Stimulated activated CD8-positive, alpha-beta memory T cell treated with anti-CD3 and anti-CD28 coated beads, Interleukin-12 subunit alpha, Interleukin-12 subunit beta, amount 100 ng/mL, for 4 hours (primary cell): Measurements from ENCODE around the gene PRR36.
"Not testable (repeated sequence)": the region's sequence is repeated elsewhere in the genome, so short reads cannot be mapped to it uniquely, and the experiment has no call there.

Source experiments
- DNase-seq: peaks from one replicate; pipeline ENCODE4 v3.0.0-alpha.2; 2020; ENCODE audit warnings: low read depth

The PRR36 gene

GRCh38 chr19:7859831-7860713 lies 14.1 kb downstream of the PRR36 start:
- DNase-seq = no peak

DNA sequence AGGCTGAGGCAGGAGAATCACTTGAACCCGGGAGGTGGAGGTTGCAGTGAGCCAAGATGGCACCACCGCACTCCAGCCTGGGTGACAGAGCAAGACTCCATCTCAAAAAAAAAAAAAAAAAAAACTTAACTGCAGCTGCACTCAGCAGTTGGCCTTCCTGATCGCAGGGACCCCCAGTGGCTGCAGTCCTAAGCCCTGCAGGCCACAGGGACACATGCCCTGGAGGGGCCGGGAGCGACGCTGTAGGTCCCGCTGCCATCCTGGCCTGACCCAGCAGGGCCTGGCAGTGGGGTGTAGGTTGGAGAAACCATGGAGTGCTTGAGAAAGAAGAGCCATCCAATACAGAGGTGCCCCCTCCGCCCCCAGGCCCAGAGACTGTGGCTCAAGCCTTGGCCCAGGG lies 15.1 kb downstream of the PRR36 start:
- DNase-seq = not testable (repeated sequence)

DNA sequence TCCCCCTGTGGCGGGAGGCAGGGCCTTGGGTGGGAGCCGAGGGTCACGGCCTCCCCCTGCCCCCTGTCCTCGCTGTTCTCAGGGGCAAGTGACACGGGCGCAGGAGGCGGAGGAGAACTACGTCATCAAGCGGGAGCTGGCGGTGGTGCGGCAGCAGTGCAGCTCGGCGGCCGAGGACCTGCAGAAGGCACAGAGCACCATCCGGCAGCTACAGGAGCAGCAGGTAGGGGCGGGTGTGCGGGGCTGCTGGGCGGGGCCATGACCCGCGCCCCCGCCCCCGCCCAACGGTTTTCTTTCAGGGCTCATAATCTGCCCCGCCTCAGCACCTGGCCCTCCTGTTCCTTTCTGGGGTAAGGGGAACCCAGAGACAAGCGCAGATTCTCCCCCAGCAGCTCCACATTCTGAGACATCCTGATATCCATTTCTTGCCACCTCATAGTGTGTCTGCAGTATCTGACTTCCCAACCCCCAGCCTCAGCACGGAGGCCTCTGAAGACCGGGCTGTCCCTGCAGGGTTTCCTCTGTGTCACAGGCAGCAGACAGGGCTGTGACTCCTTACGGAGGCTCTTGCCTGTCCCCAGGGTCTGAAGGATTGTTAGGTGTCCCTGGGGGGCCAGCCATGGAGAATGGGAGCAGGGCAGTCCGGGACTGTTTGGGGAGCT lies 15.9 kb downstream of the PRR36 start:
- DNase-seq = no peak

DNA sequence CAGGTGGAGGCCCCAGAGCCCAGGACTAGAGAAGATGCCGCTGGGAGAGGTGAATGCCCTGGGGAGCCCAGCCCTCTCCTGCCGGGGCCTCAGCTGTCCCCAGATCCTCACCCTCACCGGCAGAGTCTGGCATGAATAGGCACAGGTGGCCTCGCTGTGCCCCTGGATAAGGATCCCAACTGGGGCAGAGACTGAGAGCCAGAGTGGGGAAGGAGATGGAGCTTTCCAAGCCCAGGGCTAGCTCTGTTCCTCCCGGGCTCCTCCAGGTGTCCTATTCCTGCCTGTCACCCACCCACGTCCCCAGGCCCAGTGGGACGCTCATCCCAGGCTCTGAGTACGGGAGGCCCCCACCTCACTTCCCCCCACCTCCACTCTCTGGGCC lies 16.5 kb downstream of the PRR36 start:
- DNase-seq = no peak

- DNase-seq = no peak
These were observed 17.2 kb downstream of the PRR36 start for GRCh38 chr19:7856679-7857663.

GRCh38 chr19:7856109-7856591 lies 18.0 kb downstream of the PRR36 start:
- DNase-seq = no peak

DNA sequence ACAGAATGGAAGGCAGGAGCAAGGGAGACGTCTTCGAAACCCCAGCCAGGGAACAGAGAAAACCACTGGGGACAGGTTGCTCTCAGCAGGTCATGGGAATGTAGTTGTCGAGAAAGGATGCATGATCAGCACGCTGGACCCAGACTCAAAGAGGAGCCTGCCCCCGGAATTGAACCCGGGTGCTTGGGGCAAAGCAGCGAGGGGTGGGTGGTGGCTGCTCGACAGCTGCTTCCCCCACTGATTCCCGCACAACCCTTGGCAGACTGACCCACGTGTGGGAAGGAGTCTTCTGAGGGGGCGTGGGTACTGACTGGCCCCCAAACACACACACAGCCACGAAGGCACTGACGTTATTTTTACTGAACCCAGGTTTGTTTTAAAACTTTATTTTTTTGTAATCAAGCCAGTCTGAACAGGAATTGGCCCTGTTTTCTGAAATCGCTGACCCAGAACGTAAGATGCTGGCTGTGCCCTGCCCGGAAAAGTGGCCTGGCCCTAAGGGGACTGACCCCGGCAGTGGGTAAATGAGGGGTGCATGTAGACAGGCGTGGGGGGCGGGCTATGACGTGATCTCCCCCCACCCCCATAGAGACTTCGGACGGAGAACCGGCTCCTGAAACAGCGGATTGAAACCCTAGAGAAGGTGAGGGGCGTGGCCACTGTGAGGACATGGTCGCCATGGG lies 18.6 kb downstream of the PRR36 start:
- DNase-seq = no peak

DNA sequence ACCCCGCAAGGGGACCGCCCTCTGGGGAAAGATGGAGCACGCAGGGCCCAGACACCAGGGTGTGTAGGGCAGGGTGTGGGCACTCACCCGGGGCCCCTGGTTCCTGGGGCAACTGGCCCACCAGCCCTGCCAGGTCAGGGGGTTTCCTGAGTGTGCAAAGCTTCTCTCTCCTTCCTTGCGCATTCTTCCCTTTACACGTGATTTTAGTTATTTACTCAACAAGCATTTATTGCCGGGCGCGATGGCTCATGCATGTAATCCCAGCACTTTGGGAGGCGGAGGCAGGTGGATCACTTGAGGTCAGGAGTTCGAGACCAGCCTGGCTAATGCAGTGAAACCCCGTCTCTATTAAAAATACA lies 20.4 kb downstream of the PRR36 start:
- no peak for DNase-seq

DNA sequence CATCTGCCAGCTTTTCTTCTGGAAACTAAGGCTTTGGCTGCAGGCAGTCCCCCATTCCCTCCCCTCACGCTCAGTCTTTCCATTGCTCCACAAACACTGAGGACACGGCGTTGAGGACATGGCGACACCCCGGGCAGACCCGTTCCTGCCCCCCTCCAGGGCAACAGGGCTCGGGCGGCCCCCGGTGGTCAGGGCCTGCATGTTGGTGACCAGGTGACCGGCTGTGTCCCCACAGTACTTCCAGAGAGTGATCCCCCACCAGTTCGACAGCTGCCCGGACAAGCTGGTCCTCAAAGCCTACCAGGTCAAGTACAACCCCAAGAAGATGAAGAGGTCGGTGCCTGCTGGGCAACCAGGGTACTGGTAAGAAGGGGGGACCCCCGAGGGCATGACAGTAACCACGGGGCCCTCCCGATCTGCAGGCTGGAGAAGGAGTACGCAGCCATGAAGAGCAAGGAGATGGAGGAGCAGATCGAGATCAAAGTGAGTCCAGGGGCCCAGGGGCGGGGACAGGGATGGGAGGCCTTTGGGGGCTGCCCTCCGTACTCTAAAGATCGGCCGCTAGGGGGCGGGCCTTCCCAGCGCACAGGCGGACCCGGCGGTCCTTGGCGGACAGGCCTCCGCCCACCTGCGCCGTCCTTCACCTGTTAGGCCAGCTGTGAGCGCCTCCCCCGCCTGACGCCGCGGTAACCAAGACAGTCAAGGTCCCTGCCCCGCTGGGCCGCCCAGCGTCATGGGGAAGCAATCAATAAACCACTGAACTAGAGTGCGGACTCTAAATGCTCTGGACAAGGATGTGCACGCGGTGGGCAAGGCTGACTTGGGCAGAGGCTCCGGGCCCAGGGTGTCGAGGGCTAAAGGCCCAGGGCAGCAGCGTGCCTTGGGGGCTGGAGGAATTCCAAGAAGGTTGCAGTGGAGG lies 21.1 kb downstream of the PRR36 start:
- peak; percentile 43 for DNase-seq

GRCh38 chr19:7851623-7852500 lies 22.3 kb downstream of the PRR36 start:
- no peak for DNase-seq

DNA sequence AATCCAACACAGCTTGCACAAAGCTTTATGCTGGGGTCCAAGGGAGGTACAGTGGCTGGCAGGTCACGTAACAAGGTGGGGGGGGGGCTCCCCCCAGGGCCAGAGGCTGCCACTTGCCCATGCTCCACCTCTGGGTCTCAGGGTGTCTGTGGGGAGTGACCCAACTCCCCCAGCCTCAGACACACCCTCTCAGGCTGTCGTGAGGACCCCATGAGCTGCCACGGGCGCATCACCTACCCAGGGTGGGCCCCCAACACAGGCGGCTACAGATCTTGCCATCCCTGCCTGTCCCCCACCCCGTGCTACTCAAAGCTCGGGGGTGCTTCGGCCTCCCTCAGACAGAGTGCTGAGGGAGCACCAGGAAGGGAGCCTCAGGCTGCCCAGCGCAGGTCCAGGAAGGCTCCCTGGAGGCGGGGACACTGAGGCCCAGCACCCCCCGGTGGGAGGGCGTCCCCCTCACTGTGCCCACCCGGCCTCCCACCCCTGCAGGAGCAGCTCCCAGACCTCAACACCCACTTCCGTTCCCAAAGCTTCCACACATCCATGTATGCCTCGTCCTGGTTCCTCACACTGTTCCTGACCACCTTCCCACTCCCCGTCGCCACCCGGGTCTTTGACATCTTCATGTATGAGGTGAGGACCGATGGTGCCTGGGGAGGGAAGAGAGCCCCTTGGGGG lies 23.1 kb downstream of the PRR36 start:
- DNase-seq = no peak

- no peak for DNase-seq
These were observed 24.0 kb downstream of the PRR36 start for GRCh38 chr19:7850000-7850813.

- DNase-seq = no peak
These were observed 24.6 kb downstream of the PRR36 start for GRCh38 chr19:7849631-7849999.

GRCh38 chr19:7848779-7849457 lies 25.3 kb downstream of the PRR36 start:
- DNase-seq = no peak

DNA sequence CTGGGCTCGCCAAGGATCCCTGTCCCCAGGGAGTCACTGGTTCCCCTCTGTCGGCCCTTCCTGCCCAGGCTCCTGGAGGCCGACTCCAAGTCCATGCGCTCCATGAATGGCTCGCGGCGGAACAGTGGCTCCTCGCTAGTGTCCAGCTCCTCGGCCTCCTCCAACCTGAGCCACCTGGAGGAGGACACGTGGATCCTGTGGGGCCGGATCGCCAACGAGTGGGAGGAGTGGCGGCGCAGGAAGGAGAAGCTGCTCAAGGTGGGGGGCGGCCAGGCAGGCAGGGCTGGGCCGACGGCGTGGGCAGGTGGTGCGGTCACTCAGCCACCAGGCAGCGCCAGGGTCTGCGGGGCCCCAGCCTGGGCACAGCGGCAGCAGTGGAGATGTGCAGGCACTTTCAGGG lies 26.5 kb downstream of the PRR36 start:
- DNase-seq = no peak

DNA sequence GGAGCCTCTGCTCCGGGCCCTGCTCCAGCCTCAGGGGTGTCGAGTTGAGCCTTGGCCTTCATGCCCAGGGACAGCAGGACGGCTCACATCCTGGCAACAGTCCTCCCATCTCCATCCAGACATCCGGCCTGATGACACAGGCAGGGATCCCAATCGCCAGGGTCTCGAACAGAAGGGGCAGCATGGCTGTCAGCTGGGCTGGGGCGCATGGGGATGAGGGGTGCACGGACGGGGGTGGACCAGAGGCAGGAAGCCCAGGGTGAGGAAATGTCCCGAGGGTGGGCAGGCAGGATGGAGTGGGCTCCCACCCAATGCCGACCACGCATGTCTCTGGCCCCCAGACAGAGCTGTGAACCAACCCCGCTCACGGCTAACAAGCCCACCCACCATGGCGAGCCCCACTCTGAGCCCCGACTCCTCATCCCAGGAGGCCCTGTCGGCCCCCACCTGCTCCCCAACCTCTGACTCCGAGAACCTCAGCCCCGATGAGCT lies 28.0 kb downstream of the PRR36 start:
- DNase-seq = no peak

DNA sequence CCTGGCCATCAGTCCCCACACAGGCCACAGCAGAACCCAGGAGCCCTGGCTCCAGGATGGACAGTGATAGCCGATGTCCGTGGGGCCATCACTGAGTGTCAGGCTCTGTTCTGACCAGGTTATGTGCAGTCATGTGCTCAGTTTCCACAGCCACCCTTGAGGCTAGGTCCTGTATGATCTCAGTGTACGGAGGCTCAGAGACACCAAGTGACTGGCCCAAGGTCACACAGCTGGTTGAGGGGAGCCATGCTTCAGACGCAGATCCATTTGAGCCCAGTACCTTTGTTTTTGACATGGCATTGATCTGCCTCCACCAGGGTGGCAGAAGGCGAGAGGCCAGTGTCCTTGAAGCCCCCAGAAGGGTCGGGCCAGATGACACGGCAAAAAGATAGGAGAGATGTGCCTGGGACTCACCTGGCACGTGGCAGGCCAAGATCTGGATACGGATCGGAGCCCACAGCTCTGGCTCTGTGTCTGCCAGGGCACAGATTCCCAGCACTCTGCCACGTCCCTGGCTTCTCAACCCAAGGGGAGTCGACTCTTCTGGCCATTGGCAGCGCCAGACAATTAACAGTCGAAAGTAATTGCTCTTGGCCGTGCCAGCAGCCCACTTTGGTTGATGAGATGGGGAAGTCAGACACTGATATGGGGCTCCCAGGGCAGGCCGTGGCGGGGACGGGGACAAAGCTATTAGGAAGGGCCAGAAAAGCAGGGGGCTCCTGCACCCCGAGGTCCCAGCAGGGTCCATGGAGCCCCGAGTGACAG lies 28.6 kb downstream of the PRR36 start:
- DNase-seq = no peak
